A673 (cell line): ENCODE data around the gene TMEM30B. TPM values are rescaled to one million over a fixed set of nuclear protein-coding genes. Genes with fewer than 3 reads are reported as not detected.

Experiments used
- BruUV-seq: library from RNA; stranded (reverse); fragments of 400-500 nt; replicated peaks from 2 replicates; lab custom pipeline; 2021; lab: Mats Ljungman, UMichigan
- CTCF ChIA-PET: fragments of 300-600 bp; sonication (Branson Sonifier 250); formaldehyde crosslinking; loops from one replicate; lab custom pipeline; 2022; ENCODE audit warnings: antibody characterized with exemption; lab: Charles Lee
- POLR2A ChIA-PET: fragments of 300-600 bp; sonication (Branson Sonifier 250); formaldehyde crosslinking; loops from one replicate; lab custom pipeline; 2022; ENCODE audit warnings: antibody characterized with exemption; ENCODE audit not compliant: low non-redundant PET; lab: Charles Lee
- DNase-seq: peaks from one replicate; pipeline ENCODE4 v3.0.0-alpha.2; 2015; ENCODE audit warnings: low spot score
- H3K27ac ChIP-seq: fragments of 200-600 bp; sonication (generic); 2 replicates; pipeline ENCODE4 v1.5.1; 2016; ENCODE audit warnings: mixed run types, low read depth, mild to moderate bottlenecking, mixed read lengths, antibody characterized with exemption, low read length; ENCODE audit not compliant: poor library complexity, severe bottlenecking
- H3K27me3 ChIP-seq: fragments of 200-600 bp; sonication (generic); replicated peaks from 2 replicates; pipeline ENCODE4 v1.6.1; 2017; ENCODE audit warnings: mixed run types, low read depth, mild to moderate bottlenecking, mixed read lengths, antibody characterized with exemption, low read length; ENCODE audit not compliant: insufficient read depth, poor library complexity
- H3K36me3 ChIP-seq: fragments of 200-600 bp; sonication (generic); 2 replicates; pipeline ENCODE4 v1.6.1; 2016; ENCODE audit warnings: mixed run types, mild to moderate bottlenecking, mixed read lengths, antibody characterized with exemption, low read length; ENCODE audit not compliant: insufficient read depth, poor library complexity, severe bottlenecking
- H3K4me1 ChIP-seq: fragments of 200-600 bp; sonication (generic); 2 replicates; pipeline ENCODE4 v1.6.1; 2017; ENCODE audit warnings: mixed run types, mild to moderate bottlenecking, mixed read lengths, antibody characterized with exemption, low read length; ENCODE audit not compliant: insufficient read depth, poor library complexity, severe bottlenecking
- H3K4me3 ChIP-seq: fragments of 200-600 bp; sonication (generic); 2 replicates; pipeline ENCODE4 v1.5.1; 2016; ENCODE audit warnings: low read depth, mixed run types, mild to moderate bottlenecking, mixed read lengths, low read length; ENCODE audit not compliant: poor library complexity, severe bottlenecking
- H3K9me3 ChIP-seq: fragments of 200-600 bp; sonication (generic); 2 replicates; pipeline ENCODE4 v1.6.1; 2016; ENCODE audit warnings: mixed run types, low read depth, mild to moderate bottlenecking, mixed read lengths, antibody characterized with exemption, low read length; ENCODE audit not compliant: poor library complexity, severe bottlenecking
- EZH2 ChIP-seq: fragments of 200-600 bp; sonication (generic); IDR thresholded peaks from 2 replicates; pipeline ENCODE4 v1.6.1; 2017; ENCODE audit warnings: borderline replicate concordance, low read depth, mild to moderate bottlenecking, mixed read lengths, antibody characterized with exemption, low read length; ENCODE audit not compliant: poor library complexity, severe bottlenecking
- intact Hi-C: fragments of 100-400 bp; cut with micrococcal nuclease; formaldehyde crosslinking; loops from one replicate; pipeline ENCODE4 v1.10.0; 2022; ENCODE audit not compliant: unreplicated experiment
- total RNA-seq: library from RNA; stranded (reverse); gene quantifications from 2 replicates; pipeline ENCODE4 v1.2.3, GENCODE V29; 2021
- TF ChIP-seq, protein P1 (sequence below): fragments of 300-800, 200-600 bp; sonication (generic); conservative IDR thresholded peaks from 2 replicates; pipeline ENCODE4 v1.5.1; 2017; ENCODE audit warnings: low read depth, mild to moderate bottlenecking, antibody characterized with exemption, low read length, moderate library complexity, mixed read lengths

Gene TMEM30B
- total RNA-seq, 1 experiment from 2014 or later = 0.15 TPM

DNA sequence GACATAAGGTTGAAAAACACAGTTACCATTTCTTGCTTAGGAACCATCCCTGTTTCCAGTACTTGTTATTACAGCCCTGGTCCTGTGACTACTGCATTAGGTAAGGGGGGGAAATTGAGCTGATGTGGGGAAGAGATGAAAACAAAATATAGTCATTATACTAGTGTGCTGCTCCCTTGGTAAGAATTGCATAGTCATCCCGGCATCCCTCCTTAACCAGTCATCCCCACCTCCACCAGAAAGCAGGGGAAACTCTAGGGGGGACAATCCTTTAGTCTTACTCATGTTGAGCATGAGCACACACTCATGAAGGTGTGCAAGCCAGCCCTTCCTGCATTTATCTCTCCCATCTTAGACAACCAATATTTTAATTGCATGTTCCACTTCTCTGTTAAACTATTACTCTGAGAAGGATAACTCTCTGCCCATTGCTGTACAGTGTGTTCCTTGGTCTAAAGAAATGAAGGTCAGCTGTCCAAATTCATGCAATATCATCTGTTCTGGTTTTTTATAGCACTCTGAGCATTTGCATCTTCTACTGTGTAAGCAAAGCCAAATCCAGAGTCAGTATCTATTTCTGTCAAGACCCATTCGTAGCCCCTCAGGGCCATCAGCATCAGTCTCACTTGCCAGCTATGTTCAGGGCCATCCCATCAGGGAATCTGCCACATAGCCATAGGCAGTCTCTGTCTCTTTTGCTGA is 46.8 kb downstream of the TMEM30B start:
- CTCF ChIA-PET = no interaction called here
- Histone ChIP-seq H3K9me3 (no peaks in the 10 kb centered on the region), H3K36me3 (no peaks in the 10 kb centered on the region), H3K4me1 (peaks cover 10% of the 10 kb centered on the region), H3K4me3 (no peak overlapping the region), H3K27ac (no peak overlapping the region), H3K27me3 (no peaks in the 10 kb centered on the region)
- no peak for DNase-seq
- TF ChIP-seq, protein P1, sequence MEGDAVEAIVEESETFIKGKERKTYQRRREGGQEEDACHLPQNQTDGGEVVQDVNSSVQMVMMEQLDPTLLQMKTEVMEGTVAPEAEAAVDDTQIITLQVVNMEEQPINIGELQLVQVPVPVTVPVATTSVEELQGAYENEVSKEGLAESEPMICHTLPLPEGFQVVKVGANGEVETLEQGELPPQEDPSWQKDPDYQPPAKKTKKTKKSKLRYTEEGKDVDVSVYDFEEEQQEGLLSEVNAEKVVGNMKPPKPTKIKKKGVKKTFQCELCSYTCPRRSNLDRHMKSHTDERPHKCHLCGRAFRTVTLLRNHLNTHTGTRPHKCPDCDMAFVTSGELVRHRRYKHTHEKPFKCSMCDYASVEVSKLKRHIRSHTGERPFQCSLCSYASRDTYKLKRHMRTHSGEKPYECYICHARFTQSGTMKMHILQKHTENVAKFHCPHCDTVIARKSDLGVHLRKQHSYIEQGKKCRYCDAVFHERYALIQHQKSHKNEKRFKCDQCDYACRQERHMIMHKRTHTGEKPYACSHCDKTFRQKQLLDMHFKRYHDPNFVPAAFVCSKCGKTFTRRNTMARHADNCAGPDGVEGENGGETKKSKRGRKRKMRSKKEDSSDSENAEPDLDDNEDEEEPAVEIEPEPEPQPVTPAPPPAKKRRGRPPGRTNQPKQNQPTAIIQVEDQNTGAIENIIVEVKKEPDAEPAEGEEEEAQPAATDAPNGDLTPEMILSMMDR = no peak
- no peak for TF ChIP-seq EZH2
- POLR2A ChIA-PET = no interaction called here
- no TSS peak for BruUV-seq
- intact Hi-C loops = no loop called here

DNA sequence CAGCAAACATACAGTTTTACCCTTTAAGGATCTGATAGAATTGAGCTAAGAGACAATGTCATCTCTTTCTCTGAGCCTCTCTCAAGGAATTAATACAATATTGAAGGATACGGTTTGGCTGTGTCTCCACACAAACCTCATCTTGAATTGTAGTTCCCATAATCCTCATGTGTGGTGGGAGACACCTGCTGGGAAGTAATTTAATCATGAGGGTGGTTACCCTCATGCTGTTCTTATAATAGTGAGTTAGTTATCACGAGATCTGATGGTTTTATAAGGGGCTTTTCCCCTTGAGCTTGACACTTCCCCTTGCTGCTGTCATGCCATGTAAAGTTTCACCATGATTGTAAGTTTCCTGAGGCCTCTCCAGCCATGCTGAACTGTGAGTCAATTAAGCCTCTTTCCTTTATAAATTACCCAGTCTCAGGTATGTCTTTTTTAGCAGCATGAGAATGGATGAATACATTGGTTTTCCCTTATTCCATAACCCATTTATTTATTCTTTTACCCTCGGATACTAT is 47.6 kb downstream of the TMEM30B start:
- no TSS peak for BruUV-seq
- Histone ChIP-seq H3K36me3 (no peaks in the 10 kb centered on the region), H3K27ac (no peak overlapping the region), H3K4me1 (peaks cover 14% of the 10 kb centered on the region), H3K9me3 (no peaks in the 10 kb centered on the region), H3K27me3 (no peaks in the 10 kb centered on the region), H3K4me3 (no peak overlapping the region)
- ChIA-PET CTCF (no interaction called here), POLR2A (no interaction called here)
- DNase-seq = peak; percentile 43
- intact Hi-C loops = no loop called here
- TF ChIP-seq EZH2 = no peak
- TF ChIP-seq, protein P1 = no peak

DNA sequence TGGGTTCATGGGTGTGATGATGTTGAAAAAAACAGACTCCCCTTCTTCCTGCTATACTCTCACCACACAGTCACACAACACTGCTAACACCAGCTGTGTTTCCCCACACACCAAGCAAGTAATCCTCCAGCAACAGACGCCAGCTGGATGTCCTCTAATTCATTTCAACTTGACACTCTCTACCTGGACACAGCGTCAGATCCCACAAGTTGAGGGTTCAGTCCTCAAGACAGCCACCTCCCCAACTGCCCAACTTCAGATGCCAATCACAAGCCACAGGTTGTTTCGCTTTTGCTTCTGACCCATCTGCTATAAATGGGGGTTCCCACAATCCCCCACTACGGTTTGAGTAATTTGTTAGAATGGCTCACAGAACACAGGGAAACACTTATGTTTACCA is 49.3 kb downstream of the TMEM30B start:
- H3K27me3 ChIP-seq = no peaks in the 10 kb centered on the region
- no peaks in the 10 kb centered on the region for H3K9me3 ChIP-seq
- H3K4me3 ChIP-seq = no peak overlapping the region
- no peak for TF ChIP-seq EZH2
- TF ChIP-seq, protein P1 = no peak
- ChIA-PET POLR2A (no interaction called here), CTCF (interaction anchor here (0.7 kb wide), 1 partner anchor 148 kb away, joined by 6 read pairs; no protein-coding TSS in a partner anchor)
- H3K27ac ChIP-seq = no peak overlapping the region
- intact Hi-C loops = no loop called here
- H3K36me3 ChIP-seq = no peaks in the 10 kb centered on the region
- BruUV-seq = no TSS peak
- H3K4me1 ChIP-seq = peaks cover 14% of the 10 kb centered on the region
- DNase-seq = no peak
